ENCODE data around the gene MLST8.
"Not testable (repeated sequence)": the region's sequence is repeated elsewhere in the genome, so short reads cannot be mapped to it uniquely, and the experiment has no call there.

Gene MLST8

GRCh38 chr16:2238838-2239675 is 33.8 kb downstream of the MLST8 start:
- TF ChIP-seq CTCF (conservative IDR thresholded peaks at IDR 0.05; ENCODE audit: low read depth, low read length) = no peak
- no peak for DNase-seq (ENCODE audit: low read depth)
- H3K4me3 ChIP-seq (ENCODE audit: low read depth, low read length) = no peak overlapping the region

DNA sequence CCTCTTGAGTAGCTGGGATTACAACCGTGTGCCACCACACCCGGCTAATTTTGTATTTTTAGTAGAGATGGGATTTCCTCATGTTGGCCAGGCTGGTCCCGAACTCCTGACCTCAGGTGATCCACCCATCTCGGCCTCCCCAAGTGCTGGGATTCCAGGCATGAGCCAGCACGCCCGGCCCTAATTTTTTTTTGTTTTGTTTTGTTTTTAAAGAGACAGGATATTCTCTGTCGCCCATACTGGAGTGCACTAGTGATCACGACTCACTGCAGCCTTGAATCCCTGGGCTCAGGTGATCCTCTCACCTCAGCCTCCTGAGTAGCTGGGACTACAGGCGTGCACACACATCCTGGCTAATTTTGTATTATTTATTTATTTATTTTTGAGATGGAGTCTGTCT is 35.1 kb downstream of the MLST8 start:
- not testable (repeated sequence) for H3K4me3 ChIP-seq (ENCODE audit: low read depth, low read length); DNase-seq (ENCODE audit: low read depth)

DNA sequence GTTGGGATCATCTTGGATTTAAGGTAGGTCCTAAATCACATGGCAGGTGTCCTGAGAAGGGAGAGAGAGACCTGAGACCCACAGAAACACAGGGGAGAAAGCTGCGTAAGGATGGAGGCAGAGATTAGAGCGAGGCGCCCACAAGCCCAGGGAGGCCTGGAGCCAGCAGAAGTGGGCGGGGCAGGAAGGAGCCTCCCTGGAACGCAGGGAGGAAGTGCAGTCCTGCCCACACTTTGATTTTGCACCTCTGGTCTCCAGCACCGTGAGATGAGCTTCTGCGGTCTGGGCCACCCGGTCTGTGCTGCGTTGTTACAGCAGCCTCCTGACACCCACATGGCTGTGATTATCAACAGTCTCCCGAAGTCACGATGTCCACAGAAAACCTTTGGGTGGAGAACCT is 37.3 kb downstream of the MLST8 start:
- TF ChIP-seq CTCF (conservative IDR thresholded peaks at IDR 0.05; ENCODE audit: low read depth, low read length) = no peak
- no peak for DNase-seq (ENCODE audit: low read depth)

DNA sequence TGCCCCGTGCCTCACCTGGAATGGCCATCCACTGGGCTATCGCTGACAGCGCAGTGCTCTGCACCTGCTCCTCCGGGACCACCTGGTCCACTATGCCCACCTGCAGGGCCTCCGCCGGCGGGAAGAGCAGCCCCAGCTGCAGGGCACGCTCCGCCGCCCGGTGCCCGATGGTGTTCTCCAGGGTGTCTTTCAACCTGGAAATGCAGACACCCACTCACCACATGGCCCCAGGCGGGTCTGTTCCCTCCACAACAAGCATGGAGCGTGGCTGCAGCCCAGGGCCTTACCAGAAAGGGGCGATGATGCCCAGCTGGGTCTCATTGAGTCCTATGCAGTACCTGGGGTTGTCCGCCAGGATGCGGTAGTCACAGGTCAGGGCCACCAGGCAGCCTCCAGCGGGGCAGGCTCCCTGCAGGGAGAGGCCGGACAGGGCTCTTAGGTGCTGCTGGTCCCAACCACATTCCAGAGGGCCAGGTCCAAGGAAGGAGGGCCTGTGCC is 37.8 kb downstream of the MLST8 start:
- DNase-seq (ENCODE audit: low read depth) = no peak
- no peak overlapping the region for H3K4me3 ChIP-seq (ENCODE audit: low read depth, low read length)
- TF ChIP-seq CTCF (conservative IDR thresholded peaks at IDR 0.05; ENCODE audit: low read depth, low read length) = no peak

More for the DNA sequence above, 37.3 kb downstream of the MLST8 start:
- no peak overlapping the region for H3K4me3 ChIP-seq (ENCODE audit: low read depth, low read length)

DNA sequence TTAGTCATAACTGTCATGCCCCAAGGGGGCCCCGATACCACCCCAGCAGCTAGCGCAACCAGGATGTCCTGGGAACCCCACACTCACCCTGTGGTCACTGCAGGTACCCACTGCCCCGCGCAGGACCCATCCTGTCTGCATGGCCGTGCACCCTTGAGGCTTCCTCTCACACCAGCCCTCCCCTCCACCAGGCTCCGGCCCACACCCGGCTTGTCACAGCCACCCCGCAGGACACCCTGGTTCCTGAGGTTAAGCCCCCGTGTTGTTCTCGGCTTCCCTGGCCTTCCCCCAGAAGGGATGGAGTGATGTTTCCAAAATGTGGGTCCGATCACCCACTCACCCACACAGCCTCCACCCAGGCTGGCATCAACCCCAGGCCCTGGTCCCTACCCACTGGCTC is 38.5 kb downstream of the MLST8 start:
- TF ChIP-seq CTCF (conservative IDR thresholded peaks at IDR 0.05; ENCODE audit: low read depth, low read length) = no peak

GRCh38 chr16:2244301-2244700 is 39.0 kb downstream of the MLST8 start:
- no peak overlapping the region for H3K4me3 ChIP-seq (ENCODE audit: low read depth, low read length)
- DNase-seq (ENCODE audit: low read depth) = no peak
- no peak for TF ChIP-seq CTCF (conservative IDR thresholded peaks at IDR 0.05; ENCODE audit: low read depth, low read length)

More for the DNA sequence above, 38.5 kb downstream of the MLST8 start:
- no peak overlapping the region for H3K4me3 ChIP-seq (ENCODE audit: low read depth, low read length)
- DNase-seq (ENCODE audit: low read depth) = no peak

- TF ChIP-seq CTCF (conservative IDR thresholded peaks at IDR 0.05; ENCODE audit: low read depth, low read length) = no peak
- no peak for DNase-seq (ENCODE audit: low read depth)
- H3K4me3 ChIP-seq (ENCODE audit: low read depth, low read length) = no peak overlapping the region
Measured at GRCh38 chr16:2244926-2245795, 39.9 kb downstream of the MLST8 start.

Measured in choroid plexus epithelial cell (primary cell).